ENCODE results near the gene CCKAR.
A peak's percentile ranks its signal among the peaks of the same experiment; 100 is the strongest.

Gene CCKAR

DNA sequence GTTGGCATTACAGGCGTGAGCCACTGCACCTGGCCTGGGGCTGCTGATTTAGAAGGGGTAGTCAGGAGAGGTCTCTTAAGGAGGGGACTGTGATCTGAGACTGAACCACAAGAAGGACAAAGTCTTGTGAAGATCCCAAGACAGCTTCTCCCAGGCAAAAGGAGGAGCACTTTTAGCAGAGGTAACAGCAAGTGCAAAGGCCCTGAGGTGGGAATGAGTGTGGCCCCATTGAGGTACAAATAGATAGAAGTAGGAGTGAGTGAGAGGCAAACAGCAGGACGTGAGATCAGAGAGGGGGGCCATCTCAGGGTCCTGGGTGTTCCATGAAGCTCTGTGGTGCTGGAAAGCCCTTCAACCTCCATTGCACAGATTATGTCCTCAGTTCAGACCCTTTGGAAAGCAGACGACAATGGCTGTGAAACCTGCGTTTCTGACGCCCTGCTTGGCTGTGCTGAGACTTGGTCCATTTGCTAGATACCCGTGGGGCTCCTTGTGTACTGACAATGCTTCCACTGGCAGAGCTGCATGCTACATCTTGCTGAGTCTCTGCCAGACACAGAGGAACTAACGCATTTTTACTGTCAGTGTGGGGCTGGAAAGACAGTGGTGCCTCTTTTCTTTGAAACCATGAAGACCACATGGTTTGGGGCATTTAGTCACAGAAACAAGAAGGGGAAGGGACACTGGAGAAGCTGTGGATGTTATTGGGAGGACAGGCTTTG is 1.3 kb upstream of the CCKAR start:
- H3K14ac ChIP-seq (ENCODE audit: low read length in 2 of 2) = no peak overlapping the region
- no peak overlapping the region for H3K4me2 ChIP-seq (ENCODE audit: low read length, poor library complexity, severe bottlenecking)
- peaks cover 3% of the 10 kb centered on the region for H3K9me3 ChIP-seq (ENCODE audit: control insufficient read depth, low read length)
- no peaks in the 10 kb centered on the region for H3K79me1 ChIP-seq (replicated peaks; ENCODE audit: low read length, poor library complexity, severe bottlenecking)
- H3K36me3 ChIP-seq (ENCODE audit: control insufficient read depth in 1 of 2, insufficient read depth in 2 of 2, low read depth in 1 of 2, low read length in 2 of 2) = no peaks in the 10 kb centered on the region
- H4K91ac ChIP-seq (ENCODE audit: low read length) = no peak overlapping the region
- H2BK12ac ChIP-seq (ENCODE audit: low read length in 2 of 2) = no peak overlapping the region
- H3K9ac ChIP-seq (ENCODE audit: low read length) = no peak overlapping the region
- H2AK5ac ChIP-seq (ENCODE audit: low read length, severe bottlenecking) = no peak overlapping the region
- H3K4ac ChIP-seq (ENCODE audit: low read depth in 1 of 2, low read length in 2 of 2) = no peak overlapping the region
- no peak overlapping the region for H3K4me3 ChIP-seq (ENCODE audit: insufficient read depth in 1 of 2, low read depth in 1 of 2, low read length in 2 of 2)
- 79% methylated on average over 7 of the region's 7 CpGs for WGBS
- no peak overlapping the region for H4K8ac ChIP-seq (ENCODE audit: low read length)
- no peak overlapping the region for H3K23ac ChIP-seq (ENCODE audit: low read length in 2 of 2)
- H2AFZ ChIP-seq (ENCODE audit: low read depth, low read length) = no peak overlapping the region
- H2BK120ac ChIP-seq (ENCODE audit: low read depth, low read length) = no peak overlapping the region
- no peak overlapping the region for H3K18ac ChIP-seq (ENCODE audit: low read depth in 1 of 2, low read length in 2 of 2)
- H2BK15ac ChIP-seq (ENCODE audit: low read depth, poor library complexity, severe bottlenecking) = no peak overlapping the region
- H3K27ac ChIP-seq (ENCODE audit: low read length, poor library complexity, severe bottlenecking) = no peak overlapping the region
- no peaks in the 10 kb centered on the region for H3K4me1 ChIP-seq (ENCODE audit: control insufficient read depth, insufficient read depth, low read depth, low read length)
- no peak for DNase-seq
- peaks cover 3 to 56% of the 10 kb centered on the region in 2 experiments for H3K27me3 ChIP-seq (ENCODE audit: control insufficient read depth in 1 of 2, insufficient read depth in 1 of 2, low read length in 2 of 2)
- H2BK5ac ChIP-seq (ENCODE audit: low read depth, low read length, poor library complexity, severe bottlenecking) = no peak overlapping the region

DNA sequence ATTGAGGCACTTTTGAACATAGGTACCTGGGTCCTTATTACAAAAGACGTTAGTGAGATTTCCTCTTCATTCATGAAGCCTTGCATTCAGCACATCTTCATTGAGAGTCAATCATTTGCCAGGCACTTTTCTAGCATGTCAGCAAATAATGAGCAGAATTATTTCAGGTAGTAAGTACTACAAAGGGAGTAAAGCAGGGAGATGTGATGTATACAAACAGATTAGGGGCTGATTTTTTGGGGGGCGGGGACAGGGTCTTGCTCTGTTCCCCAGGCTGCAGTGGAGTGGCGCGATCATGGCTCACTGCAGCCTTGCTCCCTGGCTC is 638 bp upstream of the CCKAR start:
- WGBS = 80% methylated on average over 4 of the region's 4 CpGs
- H3K36me3 ChIP-seq (ENCODE audit: control insufficient read depth in 1 of 2, insufficient read depth in 2 of 2, low read depth in 1 of 2, low read length in 2 of 2) = no peaks in the 10 kb centered on the region

DNA sequence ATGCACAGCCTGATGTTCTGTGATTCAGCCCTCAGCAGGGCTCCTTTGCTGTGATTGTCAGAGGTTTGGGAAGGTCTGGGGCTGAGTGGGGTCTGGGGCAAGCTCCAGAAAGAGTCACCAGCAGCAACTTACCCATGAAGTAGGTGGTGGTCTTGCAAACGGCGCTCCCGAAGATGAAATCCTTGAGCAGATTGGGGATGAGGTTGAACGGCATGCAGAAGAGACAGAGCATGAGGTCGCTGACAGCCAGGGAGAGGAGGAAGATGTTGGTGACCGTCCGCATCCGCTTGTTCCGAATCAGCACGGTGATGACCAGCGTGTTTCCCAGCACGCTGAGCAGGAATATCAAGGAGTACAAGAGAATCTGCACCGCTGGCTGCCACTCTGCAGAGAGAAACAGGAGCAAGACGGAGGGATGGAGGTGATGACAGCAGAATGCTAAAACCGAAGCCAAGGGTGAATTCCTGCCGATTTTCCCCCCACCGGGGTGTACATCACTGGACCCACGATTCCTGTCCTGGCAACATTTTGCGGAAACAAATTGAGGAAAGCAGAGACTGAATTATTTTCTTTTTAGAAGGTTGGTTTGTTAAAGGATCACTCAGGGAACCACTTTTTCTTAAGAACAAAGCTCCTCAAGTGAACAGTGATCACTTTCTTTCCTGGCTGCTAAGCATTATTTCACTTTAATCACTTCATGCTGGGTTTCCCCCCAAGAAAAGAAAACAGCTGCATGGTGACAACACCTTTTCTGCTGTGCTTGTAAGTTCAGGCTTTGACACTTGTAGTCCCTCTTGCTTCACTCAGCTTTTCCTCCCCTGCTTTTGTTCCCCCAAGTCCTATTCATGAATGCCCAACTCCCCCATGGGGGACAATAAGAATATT is 941 bp downstream of the CCKAR start:
- Histone ChIP-seq H3K4me2 (ENCODE audit: low read length, poor library complexity, severe bottlenecking) (no peak overlapping the region), H3K9me3 (ENCODE audit: control insufficient read depth, low read length) (peaks cover 3% of the 10 kb centered on the region), H3K4me3 (ENCODE audit: insufficient read depth in 1 of 2, low read depth in 1 of 2, low read length in 2 of 2) (peak overlapping the region in 1 of 2 experiments; percentile 66), H4K8ac (ENCODE audit: low read length) (no peak overlapping the region), H2BK5ac (ENCODE audit: low read depth, low read length, poor library complexity, severe bottlenecking) (no peak overlapping the region), H4K91ac (ENCODE audit: low read length) (no peak overlapping the region), H3K9ac (ENCODE audit: low read length) (no peak overlapping the region), H3K79me1 (replicated peaks; ENCODE audit: low read length, poor library complexity, severe bottlenecking) (no peaks in the 10 kb centered on the region), H3K18ac (ENCODE audit: low read depth in 1 of 2, low read length in 2 of 2) (no peak overlapping the region), H3K4me1 (ENCODE audit: control insufficient read depth, insufficient read depth, low read depth, low read length) (no peaks in the 10 kb centered on the region), H2BK12ac (ENCODE audit: low read length in 2 of 2) (no peak overlapping the region), H3K27me3 (ENCODE audit: control insufficient read depth in 1 of 2, insufficient read depth in 1 of 2, low read length in 2 of 2) (peaks cover 3 to 53% of the 10 kb centered on the region in 2 experiments), H3K36me3 (ENCODE audit: control insufficient read depth in 1 of 2, insufficient read depth in 2 of 2, low read depth in 1 of 2, low read length in 2 of 2) (no peaks in the 10 kb centered on the region), H3K27ac (ENCODE audit: low read length, poor library complexity, severe bottlenecking) (no peak overlapping the region), H2AFZ (ENCODE audit: low read depth, low read length) (no peak overlapping the region), H3K4ac (ENCODE audit: low read depth in 1 of 2, low read length in 2 of 2) (no peak overlapping the region), H2AK5ac (ENCODE audit: low read length, severe bottlenecking) (no peak overlapping the region), H3K23ac (ENCODE audit: low read length in 2 of 2) (no peak overlapping the region), H2BK120ac (ENCODE audit: low read depth, low read length) (no peak overlapping the region), H3K14ac (ENCODE audit: low read length in 2 of 2) (no peak overlapping the region), H2BK15ac (ENCODE audit: low read depth, poor library complexity, severe bottlenecking) (no peak overlapping the region)
- 90% methylated on average over 19 of the region's 19 CpGs for WGBS
- DNase-seq = no peak

More for the DNA sequence above, 638 bp upstream of the CCKAR start:
- Histone ChIP-seq H2BK12ac (ENCODE audit: low read length in 2 of 2) (no peak overlapping the region), H3K14ac (ENCODE audit: low read length in 2 of 2) (no peak overlapping the region), H2BK5ac (ENCODE audit: low read depth, low read length, poor library complexity, severe bottlenecking) (no peak overlapping the region), H4K91ac (ENCODE audit: low read length) (no peak overlapping the region), H2BK120ac (ENCODE audit: low read depth, low read length) (no peak overlapping the region), H2AFZ (ENCODE audit: low read depth, low read length) (no peak overlapping the region), H3K4me3 (ENCODE audit: insufficient read depth in 1 of 2, low read depth in 1 of 2, low read length in 2 of 2) (no peak overlapping the region), H2BK15ac (ENCODE audit: low read depth, poor library complexity, severe bottlenecking) (no peak overlapping the region), H3K27ac (ENCODE audit: low read length, poor library complexity, severe bottlenecking) (no peak overlapping the region), H3K79me1 (replicated peaks; ENCODE audit: low read length, poor library complexity, severe bottlenecking) (no peaks in the 10 kb centered on the region), H3K9ac (ENCODE audit: low read length) (no peak overlapping the region), H3K18ac (ENCODE audit: low read depth in 1 of 2, low read length in 2 of 2) (no peak overlapping the region), H3K4ac (ENCODE audit: low read depth in 1 of 2, low read length in 2 of 2) (no peak overlapping the region), H3K4me2 (ENCODE audit: low read length, poor library complexity, severe bottlenecking) (no peak overlapping the region), H3K23ac (ENCODE audit: low read length in 2 of 2) (no peak overlapping the region), H3K4me1 (ENCODE audit: control insufficient read depth, insufficient read depth, low read depth, low read length) (no peaks in the 10 kb centered on the region), H2AK5ac (ENCODE audit: low read length, severe bottlenecking) (no peak overlapping the region), H3K27me3 (ENCODE audit: control insufficient read depth in 1 of 2, insufficient read depth in 1 of 2, low read length in 2 of 2) (peaks cover 3 to 56% of the 10 kb centered on the region in 2 experiments), H4K8ac (ENCODE audit: low read length) (no peak overlapping the region), H3K9me3 (ENCODE audit: control insufficient read depth, low read length) (peaks cover 3% of the 10 kb centered on the region)
- DNase-seq = no peak

DNA sequence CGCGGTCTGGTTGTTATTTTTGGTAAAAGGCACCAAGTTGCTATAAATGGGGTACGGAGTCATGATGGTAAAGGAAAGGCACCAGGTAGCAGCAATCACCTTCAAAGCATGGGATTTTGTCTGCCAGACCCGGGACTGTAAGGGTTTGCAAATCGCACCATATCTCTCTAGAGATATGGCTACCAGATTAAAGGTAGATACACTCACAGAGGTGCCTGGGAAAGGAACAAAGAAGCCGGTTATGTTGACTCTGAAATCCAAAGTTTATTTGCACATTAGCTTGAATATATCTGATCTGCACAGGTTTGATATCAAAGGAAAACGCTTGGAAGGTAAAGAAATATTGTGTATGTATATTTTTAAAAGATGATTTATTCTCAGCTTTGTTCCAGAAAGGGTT is 4.6 kb downstream of the CCKAR start:
- Histone ChIP-seq H2BK15ac (ENCODE audit: low read depth, poor library complexity, severe bottlenecking) (no peak overlapping the region), H4K91ac (ENCODE audit: low read length) (no peak overlapping the region), H3K4ac (ENCODE audit: low read depth in 1 of 2, low read length in 2 of 2) (no peak overlapping the region), H3K27me3 (ENCODE audit: control insufficient read depth in 1 of 2, insufficient read depth in 1 of 2, low read length in 2 of 2) (peaks cover 3 to 28% of the 10 kb centered on the region in 2 experiments), H3K9ac (ENCODE audit: low read length) (no peak overlapping the region), H3K27ac (ENCODE audit: low read length, poor library complexity, severe bottlenecking) (no peak overlapping the region), H2BK5ac (ENCODE audit: low read depth, low read length, poor library complexity, severe bottlenecking) (no peak overlapping the region), H3K4me1 (ENCODE audit: control insufficient read depth, insufficient read depth, low read depth, low read length) (no peaks in the 10 kb centered on the region), H3K4me2 (ENCODE audit: low read length, poor library complexity, severe bottlenecking) (no peak overlapping the region), H2AFZ (ENCODE audit: low read depth, low read length) (no peak overlapping the region), H2BK12ac (ENCODE audit: low read length in 2 of 2) (no peak overlapping the region), H3K23ac (ENCODE audit: low read length in 2 of 2) (no peak overlapping the region), H3K79me1 (replicated peaks; ENCODE audit: low read length, poor library complexity, severe bottlenecking) (no peaks in the 10 kb centered on the region), H3K18ac (ENCODE audit: low read depth in 1 of 2, low read length in 2 of 2) (peak overlapping the region in 1 of 2 experiments; percentile 2), H3K14ac (ENCODE audit: low read length in 2 of 2) (no peak overlapping the region), H2BK120ac (ENCODE audit: low read depth, low read length) (no peak overlapping the region), H3K4me3 (ENCODE audit: insufficient read depth in 1 of 2, low read depth in 1 of 2, low read length in 2 of 2) (no peak overlapping the region), H3K36me3 (ENCODE audit: control insufficient read depth in 1 of 2, insufficient read depth in 2 of 2, low read depth in 1 of 2, low read length in 2 of 2) (peaks cover 0 to 4% of the 10 kb centered on the region in 2 experiments), H4K8ac (ENCODE audit: low read length) (no peak overlapping the region), H3K9me3 (ENCODE audit: control insufficient read depth, low read length) (no peaks in the 10 kb centered on the region), H2AK5ac (ENCODE audit: low read length, severe bottlenecking) (no peak overlapping the region)
- no peak for DNase-seq
- 89% methylated on average over 6 of the region's 7 CpGs for WGBS
